RWPE2 (cell line): ENCODE data around the gene AADAT.

Experiments used
- ATAC-seq: fragments of 200-7000 bp; cut with Tn5 transposase; 3 replicates; pipeline ENCODE4 v1.9.1; 2021; ENCODE audit warnings: low read depth
- DNase-seq: peaks from one replicate; pipeline ENCODE4 v3.0.0-alpha.2; 2020; ENCODE audit warnings: low spot score
- H3K27ac ChIP-seq: fragments of 450-650 bp; 2 replicates; pipeline ENCODE4 v1.5.1; 2017; ENCODE audit warnings: mild to moderate bottlenecking; ENCODE audit not compliant: poor library complexity, severe bottlenecking
- H3K27me3 ChIP-seq: fragments of 250-450 bp; sonication (Bioruptor Pico); 2 replicates; pipeline ENCODE4 v1.5.1; 2021; ENCODE audit warnings: mild to moderate bottlenecking, moderate library complexity; ENCODE audit not compliant: insufficient read depth, poor library complexity, severe bottlenecking
- H3K36me3 ChIP-seq: fragments of 250-450 bp; sonication (Bioruptor Pico); 2 replicates; pipeline ENCODE4 v1.5.1; 2020; ENCODE audit warnings: low read depth, mild to moderate bottlenecking, moderate library complexity
- H3K4me1 ChIP-seq: fragments of 250-450 bp; sonication (Bioruptor Pico); 2 replicates; pipeline ENCODE4 v1.5.1; 2021; ENCODE audit warnings: mild to moderate bottlenecking, moderate library complexity; ENCODE audit not compliant: insufficient read depth, poor library complexity, severe bottlenecking
- H3K4me3 ChIP-seq: fragments of 250-450 bp; sonication (Bioruptor Pico); 2 replicates; pipeline ENCODE4 v1.5.1; 2021; ENCODE audit warnings: mild to moderate bottlenecking, moderate library complexity; ENCODE audit not compliant: severe bottlenecking
- H3K9me3 ChIP-seq: fragments of 250-450 bp; sonication (Bioruptor Pico); 2 replicates; pipeline ENCODE4 v1.5.1; 2021; ENCODE audit warnings: mild to moderate bottlenecking, moderate library complexity; ENCODE audit not compliant: severe bottlenecking
- CTCF ChIP-seq: fragments of 450-650 bp; IDR thresholded peaks from one replicate; pipeline ENCODE4 v1.5.1; 2017; ENCODE audit warnings: mild to moderate bottlenecking, moderate library complexity; ENCODE audit not compliant: poor library complexity, severe bottlenecking

AADAT gene

DNA sequence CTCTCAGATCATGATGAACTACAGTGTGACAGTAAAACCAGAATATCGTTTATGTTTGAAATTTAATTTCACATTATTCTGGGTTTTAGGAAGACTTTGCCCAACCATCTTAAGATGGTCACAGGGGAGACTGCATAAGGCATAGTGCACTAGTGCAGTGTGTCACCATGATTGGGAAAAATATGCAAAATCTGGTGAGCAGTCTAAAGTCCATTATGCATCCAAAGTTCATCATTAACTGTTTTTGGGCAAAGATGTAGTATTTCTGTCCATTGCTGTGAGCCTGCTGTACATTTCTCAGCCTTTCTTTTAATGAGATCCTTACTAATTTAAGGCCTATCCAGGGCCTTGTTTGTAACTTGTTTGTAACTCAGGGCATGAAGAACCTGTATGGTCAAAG lies 52.3 kb downstream of the AADAT start:
- H3K9me3 ChIP-seq, result no peaks in the 10 kb centered on the region
- no peak for ATAC-seq
- TF ChIP-seq CTCF, result no peak
- no peaks in the 10 kb centered on the region for H3K27me3 ChIP-seq
- no peak for DNase-seq
- H3K4me3 ChIP-seq, result no peak overlapping the region
- no peaks in the 10 kb centered on the region for H3K36me3 ChIP-seq
- no peaks in the 10 kb centered on the region for H3K4me1 ChIP-seq
- no peak overlapping the region for H3K27ac ChIP-seq

DNA sequence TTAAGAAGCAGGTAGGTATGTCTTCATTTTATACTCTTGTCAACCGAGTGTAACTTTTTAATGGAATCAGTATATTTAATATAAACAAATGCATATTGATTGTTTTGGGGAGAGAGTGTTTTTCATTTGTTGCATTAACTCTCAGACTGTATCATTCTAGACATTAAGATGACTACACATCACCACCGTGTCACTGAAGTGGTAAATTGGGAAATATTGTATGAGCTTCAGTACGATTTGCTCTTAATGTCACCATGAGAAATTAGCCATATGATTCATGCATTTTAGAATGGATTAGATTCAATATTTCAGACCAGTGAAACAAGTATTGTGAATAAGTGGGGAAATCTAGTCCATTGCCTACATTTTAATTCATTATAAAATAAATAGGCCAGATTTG lies 53.9 kb downstream of the AADAT start:
- no peak for ATAC-seq
- no peak for DNase-seq
- Histone ChIP-seq H3K9me3 (no peaks in the 10 kb centered on the region), H3K36me3 (no peaks in the 10 kb centered on the region), H3K27ac (no peak overlapping the region), H3K4me1 (no peaks in the 10 kb centered on the region), H3K4me3 (no peak overlapping the region), H3K27me3 (no peaks in the 10 kb centered on the region)
- TF ChIP-seq CTCF, result no peak

GRCh38 chr4:170035231-170035630 lies 54.5 kb downstream of the AADAT start:
- no peak for DNase-seq
- no peaks in the 10 kb centered on the region for H3K4me1 ChIP-seq
- H3K4me3 ChIP-seq, result no peak overlapping the region
- no peaks in the 10 kb centered on the region for H3K36me3 ChIP-seq
- no peak overlapping the region for H3K27ac ChIP-seq
- no peak for ATAC-seq
- H3K9me3 ChIP-seq, result no peaks in the 10 kb centered on the region
- no peaks in the 10 kb centered on the region for H3K27me3 ChIP-seq
- no peak for TF ChIP-seq CTCF

GRCh38 chr4:170033999-170034398 lies 55.8 kb downstream of the AADAT start:
- Histone ChIP-seq H3K4me1 (no peaks in the 10 kb centered on the region), H3K36me3 (no peaks in the 10 kb centered on the region), H3K9me3 (no peaks in the 10 kb centered on the region), H3K27ac (no peak overlapping the region), H3K4me3 (no peak overlapping the region), H3K27me3 (no peaks in the 10 kb centered on the region)
- DNase-seq (no peak), ATAC-seq (no peak)
- TF ChIP-seq CTCF, result no peak

DNA sequence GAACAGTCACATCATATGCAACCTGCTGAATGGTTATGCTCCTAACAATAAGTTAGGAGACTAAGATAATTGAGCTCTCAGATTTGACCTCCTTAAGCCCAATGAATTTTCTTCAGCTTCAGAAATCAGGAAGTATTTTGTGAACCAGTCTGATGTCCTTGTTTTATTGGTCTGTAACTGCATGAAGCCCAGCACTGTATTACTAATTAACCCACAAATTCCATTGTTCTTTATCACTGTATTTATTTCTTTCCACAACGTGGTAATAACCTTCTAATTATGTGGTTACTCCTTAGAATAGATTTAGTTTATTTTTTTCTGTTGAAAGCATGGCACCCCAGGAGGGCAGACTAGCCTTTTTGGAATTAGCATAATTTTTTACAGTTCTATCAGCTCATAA lies 59.6 kb downstream of the AADAT start:
- no peaks in the 10 kb centered on the region for H3K36me3 ChIP-seq
- no peak overlapping the region for H3K4me3 ChIP-seq
- ATAC-seq (no peak), DNase-seq (no peak)
- no peak overlapping the region for H3K27ac ChIP-seq
- no peaks in the 10 kb centered on the region for H3K9me3 ChIP-seq
- no peaks in the 10 kb centered on the region for H3K27me3 ChIP-seq
- no peak for TF ChIP-seq CTCF
- peaks cover 6% of the 10 kb centered on the region for H3K4me1 ChIP-seq
